K562 (cell line): ENCODE results near the gene SHISA4. TPM values are rescaled to one million over a fixed set of nuclear protein-coding genes. Genes with fewer than 3 reads are reported as not detected.
A peak's percentile ranks its signal among the peaks of the same experiment; 100 is the strongest.

Experiments used
- ARID3A ChIP-seq: IDR thresholded peaks from 2 replicates; pipeline ENCODE4 v1.6.1; 2012; ENCODE audit warnings: low read depth, low read length, improper control_type of control experiment, borderline replicate concordance
- CBX8 ChIP-seq: fragments of 200-600 bp; sonication (generic); IDR thresholded peaks from 2 replicates; pipeline ENCODE4 v1.6.1; 2012; ENCODE audit warnings: borderline replicate concordance, mixed run types, low read depth, mild to moderate bottlenecking, moderate library complexity, mixed read lengths, low read length, control low read depth, inconsistent platforms; ENCODE audit not compliant: poor library complexity, severe bottlenecking; ENCODE audit errors: extremely low read depth
- CXXC5 ChIP-seq: fragments of 250-450 bp; sonication (Bioruptor Pico); IDR thresholded peaks from 2 replicates; pipeline ENCODE4 v1.8.0; 2022; ENCODE audit warnings: inconsistent platforms, mild to moderate bottlenecking, moderate library complexity
- DPF2 ChIP-seq: fragments of 450-650 bp; IDR thresholded peaks from 2 replicates; pipeline ENCODE4 v1.6.1; 2016
- EGR1 ChIP-seq: fragments of 450-650 bp; conservative IDR thresholded peaks from 2 replicates; pipeline ENCODE4 v1.6.1; 2017; ENCODE audit warnings: mild to moderate bottlenecking
- ESRRA ChIP-seq: fragments of 450-650 bp; IDR thresholded peaks from 2 replicates; pipeline ENCODE4 v1.6.1; 2014; ENCODE audit warnings: low read depth, mild to moderate bottlenecking, moderate library complexity, borderline replicate concordance
- HMGN3 ChIP-seq: IDR thresholded peaks from 2 replicates; pipeline ENCODE4 v1.6.1; 2011; ENCODE audit warnings: borderline replicate concordance, low read depth, mild to moderate bottlenecking, mixed read lengths, low read length; ENCODE audit not compliant: insufficient read length; ENCODE audit errors: extremely low read depth
- HNRNPL ChIP-seq: fragments of 200-400 bp; formaldehyde crosslinking; IDR thresholded peaks from 2 replicates; pipeline ENCODE4 v1.6.1; 2017; ENCODE audit warnings: low read depth, mild to moderate bottlenecking, low read length
- KLF16 ChIP-seq: IDR thresholded peaks from 2 replicates; pipeline ENCODE4 v1.6.1; 2016; ENCODE audit warnings: antibody characterized with exemption
- PRMT5 ChIP-seq: sonication (generic); formaldehyde crosslinking; IDR thresholded peaks from 2 replicates; pipeline ENCODE4 v1.5.0; 2020; ENCODE audit warnings: missing genetic modification reagents
- SUPT5H ChIP-seq: fragments of 450-650 bp; IDR thresholded peaks from 2 replicates; pipeline ENCODE4 v1.6.1; 2016
- TCF15 ChIP-seq: fragments of 250-450 bp; sonication (Bioruptor Pico); IDR thresholded peaks from 2 replicates; pipeline ENCODE4 v1.8.0; 2022; ENCODE audit warnings: moderate library complexity, mild to moderate bottlenecking, inconsistent platforms
- TOE1 ChIP-seq, 2 experiments: fragments of 450-650 bp in 1 of 2; sonication (generic) in 1 of 2; formaldehyde crosslinking in 1 of 2; IDR thresholded peaks; 2 replicates each; pipeline versions ENCODE4 v1.7.1 to v1.8.0; 2016 to 2022; ENCODE audit warnings: borderline replicate concordance in 2 of 2, mild to moderate bottlenecking in 2 of 2, antibody characterized with exemption in 1 of 2, inconsistent platforms in 1 of 2, low read depth in 1 of 2, missing genetic modification reagents in 1 of 2, moderate library complexity in 1 of 2
- ZBTB7A ChIP-seq: IDR thresholded peaks from 2 replicates; pipeline ENCODE4 v1.6.1; 2011; ENCODE audit warnings: low read depth, mild to moderate bottlenecking, low read length, moderate library complexity, borderline replicate concordance; ENCODE audit not compliant: control insufficient read depth
- ZNF232 ChIP-seq: sonication (generic); formaldehyde crosslinking; IDR thresholded peaks from 2 replicates; pipeline ENCODE4 v1.8.0; 2022; ENCODE audit warnings: mild to moderate bottlenecking, missing genetic modification reagents
- ZNF324 ChIP-seq: fragments of 250-450 bp; sonication (Bioruptor Pico); IDR thresholded peaks from 2 replicates; pipeline ENCODE4 v1.4.0; 2020; ENCODE audit warnings: mild to moderate bottlenecking
- ZNF395 ChIP-seq: fragments of 200-800 bp; sonication (Bioruptor generic); IDR thresholded peaks from 2 replicates; pipeline ENCODE4 v1.6.1; 2017; ENCODE audit warnings: missing genetic modification characterization, missing compliant biosample characterization
- polyA plus RNA-seq, 8 experiments: library from polyadenylated mRNA; depleted of rRNA in 4 of 8; stranded (reverse) in 5 of 8; unstranded in 3 of 8; fragments of >200 nt; fragmentation: Nextera tagmentation in 2 of 8; fragmentation: Illumina TruSeq in 1 of 8; extraction: Ambion mirVana in 2 of 8; extraction: Trizol in 1 of 8; gene quantifications; 2 replicates each; pipeline versions ENCODE4 v1.2.1 to v1.2.3, GENCODE V29; 2011 to 2014; ENCODE audit warnings: inconsistent platforms in 1 of 8, missing spikeins in 1 of 8
- total RNA-seq, 7 experiments: library from RNA; depleted of rRNA in 6 of 7; stranded (reverse); fragments of >200 nt in 6 of 7; fragmentation: Illumina TruSeq in 2 of 7; extraction: Trizol in 2 of 7; gene quantifications; 2 replicates each; pipeline versions ENCODE4 v1.2.1 to v1.2.3, GENCODE V29; 2011 to 2021; ENCODE audit warnings: low replicate concordance in 1 of 7
- TF ChIP-seq, protein P1 (sequence below): fragments of 450-650 bp; formaldehyde crosslinking; IDR thresholded peaks from 2 replicates; pipeline ENCODE4 v1.4.0; 2020; ENCODE audit warnings: mild to moderate bottlenecking, mixed read lengths
- TF ChIP-seq, protein P2 (sequence below): sonication (generic); formaldehyde crosslinking; IDR thresholded peaks from 2 replicates; pipeline ENCODE4 v1.8.0; 2023; ENCODE audit warnings: mild to moderate bottlenecking, missing genetic modification reagents
- TF ChIP-seq, protein P3 (sequence below): fragments of 250-450 bp; sonication (Bioruptor Pico); IDR thresholded peaks from 2 replicates; pipeline ENCODE4 v1.8.0; 2021; ENCODE audit warnings: moderate library complexity, mild to moderate bottlenecking, inconsistent platforms

SHISA4 gene
- total and polyA plus RNA-seq, 9 of the 15 experiments (the other 6 are each of a cell fraction or from before 2014, with no cell fraction given) = 0.15 to 0.95 (median 0.68) TPM; not detected in 2

GRCh38 chr1:201888282-201889089, at the start of gene SHISA4 (continued):
- TF ChIP-seq, protein P1, sequence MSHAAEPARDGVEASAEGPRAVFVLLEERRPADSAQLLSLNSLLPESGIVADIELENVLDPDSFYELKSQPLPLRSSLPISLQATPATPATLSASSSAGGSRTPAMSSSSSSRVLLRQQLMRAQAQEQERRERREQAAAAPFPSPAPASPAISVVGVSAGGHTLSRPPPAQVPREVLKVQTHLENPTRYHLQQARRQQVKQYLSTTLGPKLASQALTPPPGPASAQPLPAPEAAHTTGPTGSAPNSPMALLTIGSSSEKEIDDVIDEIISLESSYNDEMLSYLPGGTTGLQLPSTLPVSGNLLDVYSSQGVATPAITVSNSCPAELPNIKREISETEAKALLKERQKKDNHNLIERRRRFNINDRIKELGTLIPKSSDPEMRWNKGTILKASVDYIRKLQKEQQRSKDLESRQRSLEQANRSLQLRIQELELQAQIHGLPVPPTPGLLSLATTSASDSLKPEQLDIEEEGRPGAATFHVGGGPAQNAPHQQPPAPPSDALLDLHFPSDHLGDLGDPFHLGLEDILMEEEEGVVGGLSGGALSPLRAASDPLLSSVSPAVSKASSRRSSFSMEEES (CRISPR knock-in tag) = no peak
- TF ChIP-seq, protein P2, sequence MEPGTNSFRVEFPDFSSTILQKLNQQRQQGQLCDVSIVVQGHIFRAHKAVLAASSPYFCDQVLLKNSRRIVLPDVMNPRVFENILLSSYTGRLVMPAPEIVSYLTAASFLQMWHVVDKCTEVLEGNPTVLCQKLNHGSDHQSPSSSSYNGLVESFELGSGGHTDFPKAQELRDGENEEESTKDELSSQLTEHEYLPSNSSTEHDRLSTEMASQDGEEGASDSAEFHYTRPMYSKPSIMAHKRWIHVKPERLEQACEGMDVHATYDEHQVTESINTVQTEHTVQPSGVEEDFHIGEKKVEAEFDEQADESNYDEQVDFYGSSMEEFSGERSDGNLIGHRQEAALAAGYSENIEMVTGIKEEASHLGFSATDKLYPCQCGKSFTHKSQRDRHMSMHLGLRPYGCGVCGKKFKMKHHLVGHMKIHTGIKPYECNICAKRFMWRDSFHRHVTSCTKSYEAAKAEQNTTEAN (CRISPR knock-in tag) = no peak
- TF ChIP-seq HNRNPL = peak; percentile 74; the same call in 1 of the 2 replicates
- peak; percentile 27; the same call in 1 of the 2 replicates for TF ChIP-seq ZBTB7A
- no peak for TF ChIP-seq TCF15 (CRISPR knock-in tag)
- 0 out of 2 replicates have a peak, but pooled peaks have one; percentile 10 for TF ChIP-seq CXXC5 (CRISPR knock-in tag)
- TF ChIP-seq, protein P3, sequence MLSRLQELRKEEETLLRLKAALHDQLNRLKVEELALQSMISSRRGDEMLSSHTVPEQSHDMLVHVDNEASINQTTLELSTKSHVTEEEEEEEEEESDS (CRISPR knock-in tag) = no peak
- TF ChIP-seq TOE1 (IDR thresholded peaks at IDR 0.05; ENCODE audit: borderline replicate concordance) = no peak
- TF ChIP-seq TOE1 (CRISPR knock-in tag; IDR thresholded peaks at IDR 0.05; ENCODE audit: borderline replicate concordance, low read depth) = peak; percentile 63; the same call in 1 of the 2 replicates
- TF ChIP-seq ZNF232 (CRISPR knock-in tag) = no peak
- TF ChIP-seq CBX8 = no peak
- TF ChIP-seq ARID3A = no peak
- no peak for TF ChIP-seq KLF16
- no peak for TF ChIP-seq ZNF324 (CRISPR knock-in tag)
- no peak for TF ChIP-seq HMGN3
- peak; percentile 74 for TF ChIP-seq EGR1
- TF ChIP-seq ESRRA = no peak
- TF ChIP-seq SUPT5H = no peak
- no peak for TF ChIP-seq ZNF395 (CRISPR knock-in tag)
- peak; percentile 59; the same call in 1 of the 2 replicates for TF ChIP-seq PRMT5
- no peak for TF ChIP-seq DPF2
